IPS-NIHi11 (cell line): Measurements from ENCODE around the gene HOXC5.

Experiments used
- DNase-seq: peaks from one replicate; pipeline ENCODE4 v3.0.0; 2012; ENCODE audit warnings: mixed read lengths, low spot score

Gene HOXC5

DNA sequence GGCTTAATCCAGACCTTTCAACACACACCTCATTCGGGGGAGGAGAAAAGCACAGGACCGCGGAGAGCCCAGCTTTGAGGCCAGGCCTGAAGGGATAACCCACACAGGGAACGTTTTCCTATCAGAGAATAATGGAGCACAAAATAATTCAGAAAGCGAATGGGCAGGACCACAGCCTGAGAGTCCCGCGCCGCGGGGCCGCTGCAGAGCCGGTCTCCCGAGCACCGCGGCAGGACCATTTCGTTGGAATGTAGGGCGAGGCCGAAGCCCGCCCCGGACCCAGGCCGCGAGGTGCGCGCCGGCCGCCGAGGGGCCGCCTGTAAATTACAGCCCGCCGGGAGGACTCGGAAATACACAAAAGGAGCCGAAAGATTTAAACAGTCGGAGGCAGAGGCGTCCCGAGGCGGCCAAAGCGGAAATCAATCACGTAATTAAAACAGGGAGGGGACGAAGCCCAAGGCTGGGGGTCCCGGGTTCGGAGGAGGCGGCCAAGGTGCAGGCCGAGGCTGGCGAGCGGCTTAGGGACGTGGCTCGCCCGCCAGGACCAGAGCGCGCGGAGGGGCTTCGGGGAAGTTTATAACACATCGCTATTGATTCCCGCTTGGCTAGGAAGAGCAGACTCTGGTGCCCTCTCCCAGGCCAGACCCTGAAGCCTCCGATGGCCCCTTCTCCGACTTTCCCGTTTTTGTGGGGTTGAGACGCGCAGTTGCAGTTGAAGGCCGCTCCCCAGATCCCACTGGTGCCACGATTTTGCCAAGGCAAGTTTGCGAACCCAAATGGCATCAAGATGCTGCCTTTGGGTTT lies 14.5 kb downstream of the HOXC5 start:
- peak; percentile 62 for DNase-seq

GRCh38 chr12:54047964-54048303 lies 15.1 kb downstream of the HOXC5 start:
- DNase-seq = no peak

DNA sequence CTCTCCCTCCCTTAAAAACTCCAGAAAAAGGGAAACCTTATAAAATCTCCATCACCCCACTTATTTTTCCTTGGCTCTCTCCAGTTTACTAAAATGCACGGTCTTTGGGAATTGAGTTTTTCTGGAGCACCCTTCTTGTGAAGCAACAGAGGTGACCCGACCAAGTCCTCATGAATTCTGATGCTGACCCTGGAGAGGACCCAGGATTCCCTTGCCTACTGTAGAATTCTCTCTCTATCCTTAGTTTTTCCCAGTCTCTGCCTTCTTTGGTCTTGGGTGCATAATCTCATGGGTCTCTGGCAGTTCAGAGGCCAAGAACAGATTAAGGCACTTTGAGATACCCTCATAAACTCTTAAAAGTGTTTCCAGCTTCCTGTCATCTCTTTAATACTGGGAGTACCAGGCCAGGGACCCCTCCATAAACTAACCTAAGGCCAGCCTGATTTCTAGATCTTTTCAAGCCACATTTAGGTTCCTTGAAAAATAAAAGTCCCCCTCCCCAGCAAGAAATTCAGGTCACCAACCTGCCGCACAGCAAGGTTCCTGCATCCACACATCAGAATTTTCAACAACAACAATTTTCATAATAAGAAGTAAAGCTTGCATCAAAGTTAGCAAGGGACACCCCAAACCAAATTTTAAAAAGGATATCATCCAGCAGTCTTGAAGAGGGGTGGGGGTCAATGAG lies 15.7 kb downstream of the HOXC5 start:
- no peak for DNase-seq

DNA sequence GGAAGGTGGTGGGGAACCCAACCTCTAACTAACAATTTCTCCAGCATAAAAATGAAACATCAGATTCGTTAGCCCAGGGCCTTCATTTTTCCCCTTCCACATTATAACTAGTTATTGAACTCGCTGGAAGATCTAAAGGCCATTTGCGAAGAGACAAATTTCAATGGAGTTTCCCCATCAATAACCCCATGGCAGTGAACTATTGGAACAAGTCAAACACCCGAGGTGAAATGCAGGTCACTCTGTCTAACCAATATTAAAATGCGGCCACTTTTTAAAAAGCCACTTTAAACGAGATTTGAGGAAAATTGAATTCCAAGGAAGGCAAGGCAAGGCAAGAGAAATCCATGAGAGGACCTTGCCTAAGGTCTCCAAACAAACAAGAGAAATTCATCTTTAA lies 16.3 kb downstream of the HOXC5 start:
- DNase-seq = no peak

GRCh38 chr12:54050482-54050810 lies 17.6 kb downstream of the HOXC5 start:
- DNase-seq = no peak

- no peak for DNase-seq
These were observed 18.4 kb downstream of the HOXC5 start for GRCh38 chr12:54051026-54051842.

GRCh38 chr12:54051874-54052437 lies 19.1 kb downstream of the HOXC5 start:
- DNase-seq = no peak

- DNase-seq = no peak
These were observed 19.7 kb downstream of the HOXC5 start for GRCh38 chr12:54052438-54053002.

GRCh38 chr12:54053003-54053750 lies 20.3 kb downstream of the HOXC5 start:
- DNase-seq = no peak

GRCh38 chr12:54053751-54054741 lies 21.2 kb downstream of the HOXC5 start, which contains the start of gene HOXC4:
HOXC4 (plus strand) TSS chr12:54053835; CDS start chr12:54053923, 88 bp downstream.
- peak; percentile 46 for DNase-seq

DNA sequence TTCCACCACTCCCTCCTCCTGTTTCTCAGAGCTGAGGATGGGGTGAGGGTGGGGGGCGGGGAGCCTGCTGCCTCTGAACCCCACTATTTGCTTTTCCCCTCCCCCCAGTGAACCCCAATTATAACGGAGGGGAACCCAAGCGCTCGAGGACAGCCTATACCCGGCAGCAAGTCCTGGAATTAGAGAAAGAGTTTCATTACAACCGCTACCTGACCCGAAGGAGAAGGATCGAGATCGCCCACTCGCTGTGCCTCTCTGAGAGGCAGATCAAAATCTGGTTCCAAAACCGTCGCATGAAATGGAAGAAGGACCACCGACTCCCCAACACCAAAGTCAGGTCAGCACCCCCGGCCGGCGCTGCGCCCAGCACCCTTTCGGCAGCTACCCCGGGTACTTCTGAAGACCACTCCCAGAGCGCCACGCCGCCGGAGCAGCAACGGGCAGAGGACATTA lies 21.9 kb downstream of the HOXC5 start:
- no peak for DNase-seq

GRCh38 chr12:54055552-54055951 lies 22.7 kb downstream of the HOXC5 start:
- DNase-seq = no peak

- DNase-seq = no peak
These were observed 23.3 kb downstream of the HOXC5 start for GRCh38 chr12:54056110-54056509.

DNA sequence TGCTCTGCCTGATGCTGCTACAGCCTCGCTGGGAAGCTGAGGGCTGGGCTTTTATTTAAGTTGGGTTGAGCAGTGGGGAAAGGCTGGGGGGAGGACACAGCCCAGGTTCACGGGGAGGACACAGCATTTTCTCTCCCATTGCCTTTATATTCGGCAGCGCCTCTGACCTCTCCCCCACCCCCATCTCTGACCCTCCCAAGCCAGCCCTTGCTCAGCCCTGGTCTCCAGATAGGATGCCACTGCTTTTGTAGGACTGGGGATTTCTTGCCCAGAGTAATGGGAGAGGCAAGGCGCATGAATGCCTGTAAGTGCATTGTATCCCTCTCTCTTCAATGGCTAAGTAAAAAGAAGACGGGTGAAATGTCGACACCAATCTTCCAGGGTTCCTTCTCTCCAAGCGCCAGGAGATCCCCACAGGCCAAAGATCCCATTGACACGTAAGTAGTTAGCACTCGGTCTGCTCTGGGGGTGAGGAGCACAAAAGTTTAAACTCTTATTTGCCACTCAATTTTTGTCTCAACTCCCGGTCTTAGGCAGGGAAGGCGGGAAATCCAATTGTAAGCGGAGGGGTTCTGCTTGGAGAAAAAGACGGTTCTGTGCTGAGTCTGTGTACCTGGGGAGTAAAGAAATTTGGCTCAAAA lies 25.4 kb downstream of the HOXC5 start:
- DNase-seq = no peak

- DNase-seq = no peak
These were observed 26.8 kb downstream of the HOXC5 start for GRCh38 chr12:54059668-54060067.

DNA sequence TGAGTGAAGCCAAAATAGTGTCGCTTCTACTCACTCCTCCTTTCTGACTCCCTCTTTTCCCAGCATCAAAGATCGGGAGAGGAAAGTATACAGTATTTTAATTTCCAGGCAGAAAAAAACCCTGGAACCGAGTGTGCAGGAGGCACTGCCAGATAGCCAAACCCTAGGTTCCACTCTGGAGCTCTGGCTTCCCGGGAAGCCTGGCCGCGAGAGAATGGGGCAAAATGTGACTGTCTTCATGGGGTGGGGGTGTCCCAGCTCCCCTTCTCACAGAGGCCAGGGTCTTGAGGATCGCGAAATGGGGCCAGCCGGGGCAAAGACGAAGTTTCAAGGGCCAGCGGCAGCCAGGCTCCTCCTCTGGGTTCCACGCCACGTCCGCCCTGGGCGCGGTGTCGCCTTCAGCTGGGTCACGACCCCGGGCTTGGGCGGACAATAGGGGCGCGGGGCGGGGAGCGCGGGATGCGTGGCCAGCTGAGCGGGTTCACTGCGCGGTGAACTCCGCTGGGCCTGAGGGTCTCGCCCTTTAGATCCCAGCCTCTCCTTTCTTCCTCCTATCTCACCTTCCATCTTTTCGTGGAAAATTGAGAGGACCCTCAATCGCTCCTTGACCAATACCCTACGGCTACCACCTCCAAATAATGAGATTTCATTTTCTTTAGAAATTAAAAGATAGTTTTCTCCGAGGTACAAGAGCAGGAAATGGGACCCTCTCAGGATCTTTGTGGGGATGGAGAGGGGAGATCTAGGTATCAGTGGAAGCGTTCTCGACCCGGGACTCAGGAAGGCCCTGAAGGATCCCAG lies 27.5 kb downstream of the HOXC5 start:
- DNase-seq = no peak

DNA sequence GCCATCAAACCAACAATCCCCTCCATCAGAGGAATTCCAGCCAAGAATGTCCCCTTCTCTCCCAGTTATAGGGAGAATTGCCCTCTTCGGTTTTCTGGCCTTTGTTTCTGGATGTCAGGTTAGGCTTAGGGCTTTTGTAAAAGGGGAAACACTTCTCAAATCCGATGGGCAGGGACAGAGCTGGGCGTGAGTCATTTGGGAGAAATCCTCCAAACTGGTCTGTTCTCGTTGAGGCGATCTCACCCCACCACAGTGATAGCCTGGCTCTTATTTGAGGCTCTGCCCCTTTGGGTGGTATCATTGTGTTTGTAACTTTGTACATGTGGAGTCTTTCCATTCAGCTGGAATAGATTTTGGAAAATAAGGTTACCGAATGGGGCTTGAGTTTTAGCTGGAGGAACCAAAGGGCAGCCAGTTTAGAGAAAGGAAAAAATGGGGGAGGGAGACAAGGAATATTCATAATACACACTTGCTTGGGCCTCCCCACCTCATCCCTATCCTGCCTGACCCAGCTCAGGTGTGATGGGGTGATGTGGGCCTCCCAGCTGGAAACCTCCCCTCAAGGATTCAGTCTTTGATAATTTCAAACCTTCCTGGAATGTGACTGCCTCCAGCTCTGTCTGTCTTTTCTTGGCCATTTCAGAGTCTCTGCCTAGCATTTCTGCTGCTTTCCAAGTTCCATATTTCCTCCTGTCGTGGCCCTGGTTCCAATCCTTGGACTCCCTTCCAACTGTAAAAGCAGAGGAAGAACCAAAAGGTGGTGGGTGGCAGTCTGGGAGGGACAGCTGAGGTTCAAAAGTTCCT lies 28.3 kb downstream of the HOXC5 start:
- no peak for DNase-seq

DNA sequence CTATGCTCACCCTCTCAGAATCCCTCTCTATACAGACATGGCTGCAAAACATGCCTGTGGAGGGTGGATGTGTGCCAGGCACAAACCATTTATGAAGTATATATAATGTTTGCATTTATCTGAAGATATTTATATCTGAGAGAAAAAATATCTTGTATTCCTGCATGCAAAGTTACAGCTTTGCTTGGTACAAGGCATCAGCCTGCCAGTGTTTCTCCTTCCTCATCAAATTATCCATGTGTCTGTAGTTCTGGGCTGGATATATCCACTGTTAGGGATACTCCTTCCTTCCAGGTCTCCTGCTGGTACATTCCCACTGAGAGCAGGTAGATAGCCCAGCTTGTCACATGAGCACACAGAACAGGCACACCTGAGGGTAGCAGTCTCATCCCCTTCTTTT lies 32.8 kb downstream of the HOXC5 start:
- no peak for DNase-seq
